ENCODE results near the gene PIKFYVE. TPM values are rescaled to one million over a fixed set of nuclear protein-coding genes. Genes with fewer than 3 reads are reported as not detected.
A peak's percentile ranks its signal among the peaks of the same experiment; 100 is the strongest.

PIKFYVE gene
- total RNA-seq, 1 donor from 2014 or later: 13.9 TPM

DNA sequence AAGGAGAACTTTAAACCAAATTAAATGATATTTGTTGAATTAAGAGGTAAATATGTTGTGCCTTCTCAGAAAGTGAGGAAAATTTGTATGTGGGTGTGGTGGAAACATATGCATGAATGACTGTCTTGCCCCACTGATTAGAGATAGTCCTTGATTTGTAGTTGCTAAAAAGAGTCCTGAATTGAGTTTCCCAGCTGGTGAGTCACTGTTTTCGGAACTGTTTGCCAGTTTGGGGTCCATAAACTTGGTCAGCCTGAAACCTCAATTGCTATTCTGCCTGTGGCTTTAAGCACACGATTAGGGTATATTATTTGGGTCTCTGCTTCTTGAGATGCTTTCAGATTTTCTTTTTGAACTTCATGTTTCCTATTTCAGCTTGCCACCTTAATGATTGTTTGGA, 53.3 kb downstream of the PIKFYVE start:
- DNase-seq: no peak
- Histone ChIP-seq H3K27me3 (ENCODE audit: low read depth) (no peaks in the 10 kb centered on the region), H3K27ac (replicated peaks) (peak overlapping the region; percentile 79), H3K36me3 (peaks cover 36% of the 10 kb centered on the region), H3K4me1 (peaks cover 42% of the 10 kb centered on the region), H3K4me3 (no peak overlapping the region), H3K9me3 (replicated peaks) (no peaks in the 10 kb centered on the region)
- intact Hi-C loops (cut with micrococcal nuclease): no loop called here
- TF ChIP-seq, protein P1, sequence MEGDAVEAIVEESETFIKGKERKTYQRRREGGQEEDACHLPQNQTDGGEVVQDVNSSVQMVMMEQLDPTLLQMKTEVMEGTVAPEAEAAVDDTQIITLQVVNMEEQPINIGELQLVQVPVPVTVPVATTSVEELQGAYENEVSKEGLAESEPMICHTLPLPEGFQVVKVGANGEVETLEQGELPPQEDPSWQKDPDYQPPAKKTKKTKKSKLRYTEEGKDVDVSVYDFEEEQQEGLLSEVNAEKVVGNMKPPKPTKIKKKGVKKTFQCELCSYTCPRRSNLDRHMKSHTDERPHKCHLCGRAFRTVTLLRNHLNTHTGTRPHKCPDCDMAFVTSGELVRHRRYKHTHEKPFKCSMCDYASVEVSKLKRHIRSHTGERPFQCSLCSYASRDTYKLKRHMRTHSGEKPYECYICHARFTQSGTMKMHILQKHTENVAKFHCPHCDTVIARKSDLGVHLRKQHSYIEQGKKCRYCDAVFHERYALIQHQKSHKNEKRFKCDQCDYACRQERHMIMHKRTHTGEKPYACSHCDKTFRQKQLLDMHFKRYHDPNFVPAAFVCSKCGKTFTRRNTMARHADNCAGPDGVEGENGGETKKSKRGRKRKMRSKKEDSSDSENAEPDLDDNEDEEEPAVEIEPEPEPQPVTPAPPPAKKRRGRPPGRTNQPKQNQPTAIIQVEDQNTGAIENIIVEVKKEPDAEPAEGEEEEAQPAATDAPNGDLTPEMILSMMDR (IDR thresholded peaks at IDR 0.05; ENCODE audit: borderline replicate concordance): no peak

- H3K36me3 ChIP-seq: peaks cover 36% of the 10 kb centered on the region
- no peaks in the 10 kb centered on the region for H3K27me3 ChIP-seq (ENCODE audit: low read depth)
- no peaks in the 10 kb centered on the region for H3K9me3 ChIP-seq (replicated peaks)
- peak overlapping the region; percentile 29 for H3K4me3 ChIP-seq
- intact Hi-C loops (cut with micrococcal nuclease): no loop called here
- TF ChIP-seq, protein P1 (IDR thresholded peaks at IDR 0.05; ENCODE audit: borderline replicate concordance): no peak
- peaks cover 42% of the 10 kb centered on the region for H3K4me1 ChIP-seq
- peak overlapping the region; percentile 79 for H3K27ac ChIP-seq (replicated peaks)
- DNase-seq: peak; percentile 52
Measured at GRCh38 chr2:208320686-208321085, 54.6 kb downstream of the PIKFYVE start.

GRCh38 chr2:208326016-208326415, 60.0 kb downstream of the PIKFYVE start:
- no peak overlapping the region for H3K4me3 ChIP-seq
- peaks cover 67% of the 10 kb centered on the region for H3K36me3 ChIP-seq
- no peaks in the 10 kb centered on the region for H3K9me3 ChIP-seq (replicated peaks)
- no peak overlapping the region for H3K27ac ChIP-seq (replicated peaks)
- intact Hi-C loops (cut with micrococcal nuclease): no loop called here
- peaks cover 15% of the 10 kb centered on the region for H3K4me1 ChIP-seq
- TF ChIP-seq, protein P1 (IDR thresholded peaks at IDR 0.05; ENCODE audit: borderline replicate concordance): no peak
- no peak for DNase-seq
- no peaks in the 10 kb centered on the region for H3K27me3 ChIP-seq (ENCODE audit: low read depth)

DNA sequence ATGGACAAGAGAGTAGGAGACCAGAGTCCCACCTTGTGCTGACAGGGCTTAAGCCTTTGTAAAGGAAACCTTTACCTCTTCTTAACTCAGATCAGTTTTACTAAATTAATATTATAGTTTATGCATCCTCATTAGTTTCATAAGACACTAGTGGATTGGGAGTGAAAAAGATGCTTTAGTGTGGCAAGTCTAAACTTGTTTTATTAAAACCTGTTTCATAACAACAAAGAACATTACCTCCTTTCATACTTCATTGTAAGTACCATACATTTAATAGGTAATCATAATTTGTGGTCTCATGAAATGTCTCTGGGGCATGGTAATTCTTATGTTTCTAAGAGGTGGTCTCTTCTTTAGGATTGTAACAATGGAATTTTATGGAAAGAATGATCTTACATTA, 63.4 kb downstream of the PIKFYVE start:
- Histone ChIP-seq H3K36me3 (peaks cover 97% of the 10 kb centered on the region), H3K9me3 (replicated peaks) (no peaks in the 10 kb centered on the region), H3K4me1 (peaks cover 5% of the 10 kb centered on the region), H3K27ac (replicated peaks) (no peak overlapping the region), H3K4me3 (no peak overlapping the region), H3K27me3 (ENCODE audit: low read depth) (no peaks in the 10 kb centered on the region)
- TF ChIP-seq, protein P1 (IDR thresholded peaks at IDR 0.05; ENCODE audit: borderline replicate concordance): no peak
- intact Hi-C loops (cut with micrococcal nuclease): no loop called here
- no peak for DNase-seq

- no peak for DNase-seq
- Histone ChIP-seq H3K4me3 (no peak overlapping the region), H3K36me3 (peaks cover 100% of the 10 kb centered on the region), H3K27me3 (ENCODE audit: low read depth) (no peaks in the 10 kb centered on the region), H3K4me1 (peaks cover under 1% of the 10 kb centered on the region), H3K9me3 (replicated peaks) (no peaks in the 10 kb centered on the region), H3K27ac (replicated peaks) (no peak overlapping the region)
- TF ChIP-seq, protein P1 (IDR thresholded peaks at IDR 0.05; ENCODE audit: borderline replicate concordance): no peak
- intact Hi-C loops (cut with micrococcal nuclease): no loop called here
Measured at GRCh38 chr2:208334230-208334629, 68.2 kb downstream of the PIKFYVE start.

- H3K27me3 ChIP-seq (ENCODE audit: low read depth): no peaks in the 10 kb centered on the region
- peaks cover 92% of the 10 kb centered on the region for H3K36me3 ChIP-seq
- H3K4me3 ChIP-seq: no peak overlapping the region
- DNase-seq: no peak
- H3K27ac ChIP-seq (replicated peaks): no peak overlapping the region
- intact Hi-C loops (cut with micrococcal nuclease): no loop called here
- H3K4me1 ChIP-seq: no peaks in the 10 kb centered on the region
- TF ChIP-seq, protein P1 (IDR thresholded peaks at IDR 0.05; ENCODE audit: borderline replicate concordance): no peak
- no peaks in the 10 kb centered on the region for H3K9me3 ChIP-seq (replicated peaks)
Measured at GRCh38 chr2:208346756-208347155, 80.7 kb downstream of the PIKFYVE start.
